ENCODE data around the gene LAMC3.

LAMC3 gene

DNA sequence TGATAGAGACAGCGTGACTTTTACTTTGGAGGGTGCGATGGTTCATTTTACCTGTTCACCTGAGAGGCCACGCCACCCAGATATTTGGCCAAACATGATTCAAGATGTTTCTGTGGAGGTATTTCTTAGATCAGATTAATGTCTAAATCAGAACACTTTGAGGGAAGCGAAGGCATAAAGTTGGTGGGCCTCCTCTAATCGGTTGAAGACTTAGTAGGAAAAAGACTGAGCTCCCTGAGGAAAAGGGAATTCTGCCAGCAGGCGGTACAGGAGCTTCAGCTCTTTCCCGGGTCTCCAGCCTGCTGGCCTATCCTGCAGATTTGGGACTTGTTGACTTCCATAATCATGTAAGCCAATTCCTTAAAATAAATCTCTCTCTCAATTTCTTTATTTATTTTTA lies 7.0 kb upstream of the LAMC3 start:
- TF ChIP-seq, protein P1, sequence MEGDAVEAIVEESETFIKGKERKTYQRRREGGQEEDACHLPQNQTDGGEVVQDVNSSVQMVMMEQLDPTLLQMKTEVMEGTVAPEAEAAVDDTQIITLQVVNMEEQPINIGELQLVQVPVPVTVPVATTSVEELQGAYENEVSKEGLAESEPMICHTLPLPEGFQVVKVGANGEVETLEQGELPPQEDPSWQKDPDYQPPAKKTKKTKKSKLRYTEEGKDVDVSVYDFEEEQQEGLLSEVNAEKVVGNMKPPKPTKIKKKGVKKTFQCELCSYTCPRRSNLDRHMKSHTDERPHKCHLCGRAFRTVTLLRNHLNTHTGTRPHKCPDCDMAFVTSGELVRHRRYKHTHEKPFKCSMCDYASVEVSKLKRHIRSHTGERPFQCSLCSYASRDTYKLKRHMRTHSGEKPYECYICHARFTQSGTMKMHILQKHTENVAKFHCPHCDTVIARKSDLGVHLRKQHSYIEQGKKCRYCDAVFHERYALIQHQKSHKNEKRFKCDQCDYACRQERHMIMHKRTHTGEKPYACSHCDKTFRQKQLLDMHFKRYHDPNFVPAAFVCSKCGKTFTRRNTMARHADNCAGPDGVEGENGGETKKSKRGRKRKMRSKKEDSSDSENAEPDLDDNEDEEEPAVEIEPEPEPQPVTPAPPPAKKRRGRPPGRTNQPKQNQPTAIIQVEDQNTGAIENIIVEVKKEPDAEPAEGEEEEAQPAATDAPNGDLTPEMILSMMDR (IDR thresholded peaks at IDR 0.05; ENCODE audit: borderline replicate concordance, insufficient read depth, low read depth, low read length) = no peak
- no peak overlapping the region for H3K4me3 ChIP-seq (ENCODE audit: low read depth, low read length)

DNA sequence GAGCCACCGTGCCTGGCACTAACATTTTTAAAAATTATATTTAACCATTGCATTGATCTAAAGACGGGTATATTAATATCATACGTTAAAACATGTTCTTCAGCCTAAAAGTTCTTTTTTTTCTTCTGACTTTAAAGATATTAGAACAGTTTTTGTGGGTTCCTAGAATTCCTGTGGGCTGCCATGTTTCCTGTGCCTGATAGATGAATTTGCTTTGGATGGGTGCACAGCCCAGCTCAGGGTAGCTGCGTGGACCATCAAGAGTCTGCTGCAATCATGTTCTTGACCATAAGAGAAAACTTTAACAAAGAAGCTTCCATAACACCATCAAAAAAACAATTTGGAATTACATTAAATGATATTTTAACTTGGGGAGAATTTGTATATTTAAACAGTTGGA lies 2.4 kb upstream of the LAMC3 start:
- TF ChIP-seq, protein P1 (IDR thresholded peaks at IDR 0.05; ENCODE audit: borderline replicate concordance, insufficient read depth, low read depth, low read length) = no peak
- no peak overlapping the region for H3K4me3 ChIP-seq (ENCODE audit: low read depth, low read length)

DNA sequence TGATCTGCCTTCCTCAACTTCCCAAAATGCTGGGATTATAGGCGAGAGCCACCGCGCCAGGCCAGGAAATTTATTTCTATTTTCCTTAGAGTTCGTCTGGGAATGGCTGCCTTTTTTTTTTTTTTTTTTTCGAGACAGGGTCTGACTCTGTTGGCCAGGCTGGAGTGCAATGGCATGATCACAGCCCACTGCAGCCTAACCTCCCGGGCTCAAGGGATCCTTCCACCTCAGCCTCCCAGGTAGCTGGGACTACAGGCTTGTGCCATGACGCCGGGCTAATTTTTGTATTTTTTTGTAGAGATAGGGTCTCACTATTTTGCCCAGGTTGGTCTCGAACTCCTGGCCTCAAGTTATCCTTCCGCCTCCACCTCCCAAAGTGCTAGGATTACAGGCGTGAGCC lies 888 bp upstream of the LAMC3 start:
- H3K4me3 ChIP-seq (ENCODE audit: low read depth, low read length) = no peak overlapping the region
- TF ChIP-seq, protein P1 (IDR thresholded peaks at IDR 0.05; ENCODE audit: borderline replicate concordance, insufficient read depth, low read depth, low read length) = no peak

DNA sequence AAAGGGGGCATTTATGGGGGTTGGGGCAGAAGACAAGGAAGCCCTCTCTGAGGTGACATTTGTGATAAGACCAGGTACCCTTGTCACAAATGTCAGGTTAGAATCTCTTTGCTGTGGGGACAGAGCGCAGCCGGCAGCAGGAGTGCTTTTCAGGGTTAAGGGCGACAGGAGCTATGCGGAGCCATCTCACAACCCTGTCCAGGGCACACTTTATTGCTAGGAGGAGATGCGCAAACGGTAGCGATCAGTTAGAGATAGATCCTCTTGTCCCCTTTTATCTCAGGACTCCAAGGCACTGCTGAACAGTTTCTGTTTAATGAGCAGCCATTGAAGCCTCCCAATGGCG lies 438 bp upstream of the LAMC3 start:
- TF ChIP-seq, protein P1 (IDR thresholded peaks at IDR 0.05; ENCODE audit: borderline replicate concordance, insufficient read depth, low read depth, low read length) = no peak
- no peak overlapping the region for H3K4me3 ChIP-seq (ENCODE audit: low read depth, low read length)

DNA sequence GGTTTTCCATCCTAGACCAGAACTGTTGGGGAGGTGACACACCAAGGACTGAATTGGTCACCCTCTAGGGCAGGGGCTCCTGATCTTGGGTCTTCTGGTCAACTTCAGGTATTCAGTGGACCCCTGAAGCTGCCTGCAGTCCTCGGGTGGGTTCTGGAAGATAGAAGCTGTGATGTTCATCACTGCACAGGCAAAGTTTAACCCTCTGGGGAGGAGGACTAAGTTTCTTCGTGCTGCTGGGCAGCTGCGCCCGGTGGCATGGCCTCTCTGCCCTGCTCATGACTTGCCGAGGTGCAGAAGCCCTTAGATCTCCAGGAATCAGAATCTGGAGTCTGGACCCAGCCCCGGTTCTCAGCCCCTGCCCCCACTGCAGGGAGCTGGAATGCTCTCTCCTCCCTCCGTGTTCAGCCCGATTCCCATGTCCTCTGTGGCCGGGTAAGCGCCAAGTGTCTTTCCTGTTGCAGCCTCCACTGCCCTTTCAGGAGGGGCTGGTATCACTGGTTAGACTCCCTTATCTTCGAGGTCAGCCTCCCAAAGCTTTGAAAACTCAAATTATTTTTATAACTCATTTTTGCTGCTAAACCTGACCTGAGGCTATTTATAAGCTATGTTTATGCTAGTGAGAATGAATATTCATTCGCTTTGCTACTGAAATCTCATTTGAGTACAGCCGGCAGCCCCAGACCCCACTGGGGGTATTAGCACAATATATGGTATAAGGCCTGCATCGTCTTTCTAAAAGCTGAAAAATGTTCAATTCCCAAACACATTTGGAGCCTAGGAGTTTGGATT lies 1.7 kb downstream of the LAMC3 start:
- TF ChIP-seq, protein P1 (IDR thresholded peaks at IDR 0.05; ENCODE audit: borderline replicate concordance, insufficient read depth, low read depth, low read length) = no peak
- no peak overlapping the region for H3K4me3 ChIP-seq (ENCODE audit: low read depth, low read length)

DNA sequence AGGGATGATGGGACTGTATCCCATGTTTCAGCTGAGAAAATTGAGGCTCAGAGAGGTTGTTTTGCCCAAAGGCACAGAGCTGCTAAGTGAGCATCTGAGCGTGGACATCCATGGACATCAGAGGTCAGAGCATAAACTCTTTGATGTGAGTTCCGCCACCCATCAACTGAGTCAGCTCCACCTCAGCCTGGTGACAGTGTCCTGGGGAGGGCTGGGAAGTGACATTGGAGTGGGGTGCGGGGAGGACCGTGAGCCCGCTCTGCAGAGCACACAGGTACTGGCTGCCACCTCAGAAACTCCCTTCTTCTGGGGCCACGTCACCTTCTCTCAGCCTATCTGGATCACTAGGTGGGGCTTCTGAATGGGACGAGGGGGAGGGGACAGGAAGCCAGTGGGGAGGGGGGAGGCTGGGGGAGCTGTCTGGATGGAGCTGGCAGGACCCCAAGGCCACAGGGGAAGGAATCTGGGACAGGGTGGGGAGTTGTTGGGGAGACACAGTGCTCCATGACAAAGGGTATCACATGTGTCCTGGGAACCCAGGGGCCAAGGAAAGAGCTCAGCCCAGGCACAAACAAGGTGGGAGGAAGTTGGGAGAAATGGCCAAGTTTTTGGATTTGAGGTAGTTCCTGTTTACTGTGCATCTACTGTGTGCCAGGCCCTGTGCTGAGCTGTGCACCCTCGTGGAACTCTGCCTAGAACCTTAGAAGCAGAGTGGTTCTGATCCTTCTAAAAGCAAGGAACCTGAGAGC lies 2.5 kb downstream of the LAMC3 start:
- TF ChIP-seq, protein P1 (IDR thresholded peaks at IDR 0.05; ENCODE audit: borderline replicate concordance, insufficient read depth, low read depth, low read length) = no peak
- H3K4me3 ChIP-seq (ENCODE audit: low read depth, low read length) = no peak overlapping the region

DNA sequence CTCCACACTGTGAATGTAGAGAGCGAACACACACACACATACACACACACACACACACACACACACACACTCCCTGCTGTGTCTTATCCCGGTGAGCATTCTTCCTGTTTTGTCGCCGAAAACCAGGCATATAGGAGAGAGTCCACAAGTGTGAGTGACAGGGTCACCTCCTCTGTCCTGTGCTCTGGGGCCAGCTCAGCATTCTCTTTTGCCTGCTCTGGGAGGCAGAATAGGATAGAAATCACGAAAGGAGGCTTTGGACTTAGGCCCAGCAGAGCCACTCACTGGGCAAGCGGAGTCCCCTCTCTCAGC lies 3.0 kb downstream of the LAMC3 start:
- TF ChIP-seq, protein P1 (IDR thresholded peaks at IDR 0.05; ENCODE audit: borderline replicate concordance, insufficient read depth, low read depth, low read length) = no peak
- no peak overlapping the region for H3K4me3 ChIP-seq (ENCODE audit: low read depth, low read length)
